Activated CD4-positive, CD25-positive, alpha-beta regulatory T cell treated with anti-CD3 and anti-CD28 coated beads, Interleukin-2, amount 50 U/mL, for 16 hours (primary cell): Measurements from ENCODE around the gene TPR.
A peak's percentile ranks its signal among the peaks of the same experiment; 100 is the strongest.
"Not testable (repeated sequence)": the region's sequence is repeated elsewhere in the genome, so short reads cannot be mapped to it uniquely, and the experiment has no call there.

Experiments used
- DNase-seq: peaks from one replicate; pipeline ENCODE4 v3.0.0-alpha.2; 2020; ENCODE audit warnings: low read depth, low spot score

The TPR gene

GRCh38 chr1:186375152-186375928 lies at the start of gene TPR, which contains the start of gene ODR4:
Gene TPR, minus strand, starts transcription at chr1:186375253. Its CDS starts 225 bp downstream, at chr1:186375028.
Gene ODR4, plus strand, starts transcription at chr1:186375838. Its CDS starts 3,948 bp downstream, at chr1:186379786.
- DNase-seq = peak; percentile 90

GRCh38 chr1:186424539-186424938 lies 49.5 kb upstream of the TPR start:
- no peak for DNase-seq

- no peak for DNase-seq
These were observed 46.4 kb upstream of the TPR start for GRCh38 chr1:186421446-186421845.

- no peak for DNase-seq
These were observed 45.9 kb upstream of the TPR start for GRCh38 chr1:186420923-186421322.

- no peak for DNase-seq
These were observed 45.3 kb upstream of the TPR start for GRCh38 chr1:186420311-186420710.

- DNase-seq = no peak
These were observed 43.5 kb upstream of the TPR start for GRCh38 chr1:186418503-186418902.

- no peak for DNase-seq
These were observed 38.3 kb upstream of the TPR start for GRCh38 chr1:186413319-186413718.

GRCh38 chr1:186409091-186409490 lies 34.0 kb upstream of the TPR start:
- DNase-seq = no peak

- DNase-seq = no peak
These were observed 29.5 kb upstream of the TPR start for GRCh38 chr1:186404454-186405051.

GRCh38 chr1:186403632-186404031 lies 28.6 kb upstream of the TPR start:
- DNase-seq = no peak

GRCh38 chr1:186401446-186401845 lies 26.4 kb upstream of the TPR start:
- DNase-seq = not testable (repeated sequence)

GRCh38 chr1:186392711-186393110 lies 17.7 kb upstream of the TPR start:
- DNase-seq = not testable (repeated sequence)

GRCh38 chr1:186391841-186392240 lies 16.8 kb upstream of the TPR start:
- DNase-seq = no peak

- no peak for DNase-seq
These were observed 15.9 kb upstream of the TPR start for GRCh38 chr1:186390925-186391324.

- DNase-seq = no peak
These were observed 11.8 kb upstream of the TPR start for GRCh38 chr1:186386725-186387383.

- no peak for DNase-seq
These were observed 871 bp upstream of the TPR start for GRCh38 chr1:186375929-186376319.

- DNase-seq = peak; percentile 20
These were observed 526 bp downstream of the TPR start for GRCh38 chr1:186374303-186375151.

GRCh38 chr1:186347837-186348691 lies 27.0 kb downstream of the TPR start:
- not testable (repeated sequence) for DNase-seq

GRCh38 chr1:186340772-186341171 lies 34.3 kb downstream of the TPR start:
- DNase-seq = no peak

GRCh38 chr1:186337554-186337953 lies 37.5 kb downstream of the TPR start:
- DNase-seq = no peak

GRCh38 chr1:186330758-186331157 lies 44.3 kb downstream of the TPR start:
- no peak for DNase-seq
